Neural cell (in vitro differentiated cells): ENCODE results near the gene MPPED1. TPM values are rescaled to one million over a fixed set of nuclear protein-coding genes. Genes with fewer than 3 reads are reported as not detected.

Experiments used
- H2AFZ ChIP-seq: fragments of 200-600, 300-800 bp; sonication (generic), shearing (Covaris generic); 2 replicates; pipeline ENCODE4 v1.6.0; 2014; ENCODE audit warnings: low read depth, mild to moderate bottlenecking, antibody characterized with exemption, low read length, moderate library complexity
- H3F3A ChIP-seq: fragments of 200-600 bp; shearing (Covaris generic); 2 replicates; pipeline ENCODE4 v1.6.1; 2016; ENCODE audit warnings: mild to moderate bottlenecking, moderate library complexity, mixed read lengths, antibody characterized with exemption, low read length; ENCODE audit not compliant: insufficient read depth, poor library complexity, severe bottlenecking
- H3K27ac ChIP-seq: fragments of 200-600, 300-800 bp; sonication (generic), shearing (Covaris generic); 2 replicates; pipeline ENCODE4 v1.5.1; 2014; ENCODE audit warnings: mild to moderate bottlenecking, low read length, moderate library complexity
- H3K27me3 ChIP-seq: fragments of 300-800, 200-600 bp; sonication (generic), shearing (Covaris generic); 2 replicates; pipeline ENCODE4 v1.6.0; 2014; ENCODE audit warnings: mild to moderate bottlenecking, low read depth, low read length, moderate library complexity; ENCODE audit not compliant: insufficient read depth
- H3K36me3 ChIP-seq: fragments of 300-800, 200-600 bp; sonication (generic), shearing (Covaris generic); 2 replicates; pipeline ENCODE4 v1.5.1; 2014; ENCODE audit warnings: mild to moderate bottlenecking, antibody characterized with exemption, low read length, moderate library complexity; ENCODE audit not compliant: insufficient read depth
- H3K4me2 ChIP-seq: fragments of 300-800, 200-600 bp; sonication (generic), shearing (Covaris generic); 2 replicates; pipeline ENCODE4 v1.6.0; 2014; ENCODE audit warnings: mild to moderate bottlenecking, low read length
- H3K4me3 ChIP-seq: fragments of 300-800, 200-600 bp; sonication (generic), shearing (Covaris generic); 2 replicates; pipeline ENCODE4 v1.5.1; 2014; ENCODE audit warnings: mild to moderate bottlenecking, low read length, moderate library complexity
- H3K79me2 ChIP-seq: fragments of 200-600 bp; shearing (Covaris generic); replicated peaks from 2 replicates; pipeline ENCODE4 v1.6.0; 2014; ENCODE audit warnings: mild to moderate bottlenecking, low read length, moderate library complexity; ENCODE audit not compliant: insufficient read depth
- H3K9ac ChIP-seq: fragments of 300-800, 200-600 bp; sonication (generic), shearing (Covaris generic); 2 replicates; pipeline ENCODE4 v1.6.1; 2016; ENCODE audit warnings: mild to moderate bottlenecking, low read length, mixed read lengths
- H3K9me2 ChIP-seq: fragments of 200-600 bp; shearing (Covaris generic); 2 replicates; pipeline ENCODE4 v1.6.1; 2016; ENCODE audit warnings: mild to moderate bottlenecking, low read length, mixed read lengths; ENCODE audit not compliant: insufficient read depth
- H3K9me3 ChIP-seq: fragments of 200-600, 300-800 bp; sonication (generic), shearing (Covaris generic); 2 replicates; pipeline ENCODE4 v1.6.1; 2016; ENCODE audit warnings: mild to moderate bottlenecking, mixed run types, low read length, moderate library complexity, mixed read lengths
- H4K20me1 ChIP-seq: fragments of 200-600 bp; shearing (Covaris generic); 2 replicates; pipeline ENCODE4 v1.6.1; 2016; ENCODE audit warnings: mild to moderate bottlenecking, mixed run types; ENCODE audit not compliant: insufficient read depth
- CTCF ChIP-seq: fragments of 450-650 bp; IDR thresholded peaks from 2 replicates; pipeline ENCODE4 v1.5.1; 2014; ENCODE audit warnings: antibody characterized with exemption, mild to moderate bottlenecking, moderate library complexity; ENCODE audit not compliant: poor library complexity, severe bottlenecking
- EP300 ChIP-seq: fragments of 450-650 bp; conservative IDR thresholded peaks from 2 replicates; pipeline ENCODE4 v1.6.1; 2014; ENCODE audit warnings: antibody characterized with exemption, mild to moderate bottlenecking, moderate library complexity; ENCODE audit not compliant: poor library complexity, severe bottlenecking
- EZH2 ChIP-seq: fragments of 200-600, 300-800 bp; shearing (Covaris generic), sonication (generic); IDR thresholded peaks from 2 replicates; pipeline ENCODE4 v1.6.1; 2014; ENCODE audit warnings: antibody characterized with exemption, low read length, borderline replicate concordance, mild to moderate bottlenecking; ENCODE audit not compliant: insufficient read depth, poor library complexity, severe bottlenecking
- MXI1 ChIP-seq: fragments of 450-650 bp; conservative IDR thresholded peaks from 2 replicates; pipeline ENCODE4 v1.6.1; 2014; ENCODE audit warnings: antibody characterized with exemption, mild to moderate bottlenecking; ENCODE audit not compliant: poor library complexity, severe bottlenecking
- POLR2AphosphoS5 ChIP-seq: IDR thresholded peaks from 2 replicates; pipeline ENCODE4 v1.6.1; 2012
- RAD21 ChIP-seq: fragments of 450-650 bp; conservative IDR thresholded peaks from 2 replicates; pipeline ENCODE4 v1.6.1; 2014; ENCODE audit warnings: antibody characterized with exemption, mild to moderate bottlenecking, moderate library complexity
- REST ChIP-seq: IDR thresholded peaks from 2 replicates; pipeline ENCODE4 v1.6.1; 2012; ENCODE audit warnings: borderline replicate concordance
- SMC3 ChIP-seq: fragments of 450-650 bp; conservative IDR thresholded peaks from 2 replicates; pipeline ENCODE4 v1.6.1; 2014; ENCODE audit warnings: antibody characterized with exemption, mild to moderate bottlenecking, moderate library complexity; ENCODE audit not compliant: poor library complexity
- TAF1 ChIP-seq: IDR thresholded peaks from 2 replicates; pipeline ENCODE4 v1.6.1; 2012; ENCODE audit warnings: low read depth
- polyA plus RNA-seq: library from polyadenylated mRNA; depleted of rRNA; stranded (reverse); fragments of >200 nt; gene quantifications from 2 replicates; pipeline ENCODE4 v1.2.3, GENCODE V29; 2014

The MPPED1 gene
- polyA plus RNA-seq, 1 donor from 2014 or later: 33.4 TPM

- H3F3A ChIP-seq: no peaks in the 10 kb centered on the region
- H3K79me2 ChIP-seq: no peaks in the 10 kb centered on the region
- H3K9ac ChIP-seq: peak overlapping the region; percentile 48
- H3K4me2 ChIP-seq: peak overlapping the region; percentile 45
- H3K4me3 ChIP-seq: peak overlapping the region; percentile 69
- H4K20me1 ChIP-seq: no peaks in the 10 kb centered on the region
- H3K9me2 ChIP-seq: no peaks in the 10 kb centered on the region
- no peaks in the 10 kb centered on the region for H3K36me3 ChIP-seq
- TF ChIP-seq REST: no peak
- TF ChIP-seq POLR2AphosphoS5: no peak
- TF ChIP-seq MXI1: no peak
- no peak for TF ChIP-seq EZH2
- TF ChIP-seq RAD21: no peak
- TF ChIP-seq CTCF: no peak
- no peak for TF ChIP-seq SMC3
- TF ChIP-seq TAF1: no peak
- TF ChIP-seq EP300: no peak
- no peak overlapping the region for H3K27ac ChIP-seq
- no peak overlapping the region for H2AFZ ChIP-seq
- H3K27me3 ChIP-seq: no peaks in the 10 kb centered on the region
- no peaks in the 10 kb centered on the region for H3K9me3 ChIP-seq
These were observed 1.3 kb downstream of the MPPED1 start for GRCh38 chr22:43412808-43413795.

GRCh38 chr22:43413826-43414225 lies 2.0 kb downstream of the MPPED1 start:
- no peaks in the 10 kb centered on the region for H3K9me3 ChIP-seq
- H3K4me3 ChIP-seq: peak overlapping the region; percentile 69
- no peaks in the 10 kb centered on the region for H3F3A ChIP-seq
- no peak overlapping the region for H3K9ac ChIP-seq
- H3K27ac ChIP-seq: no peak overlapping the region
- H3K4me2 ChIP-seq: no peak overlapping the region
- no peaks in the 10 kb centered on the region for H4K20me1 ChIP-seq
- no peak overlapping the region for H2AFZ ChIP-seq
- no peaks in the 10 kb centered on the region for H3K27me3 ChIP-seq
- H3K9me2 ChIP-seq: no peaks in the 10 kb centered on the region
- no peaks in the 10 kb centered on the region for H3K79me2 ChIP-seq
- TF ChIP-seq CTCF (no peak), EP300 (no peak), SMC3 (no peak), POLR2AphosphoS5 (no peak), TAF1 (no peak), EZH2 (no peak), RAD21 (no peak), REST (no peak), MXI1 (no peak)
- H3K36me3 ChIP-seq: no peaks in the 10 kb centered on the region
